NCI-H1417 treated with DMSO at 0.1 percent for 48 hours (cell line): ENCODE measurements around the gene CCNL1.
"Not testable (repeated sequence)": the region's sequence is repeated elsewhere in the genome, so short reads cannot be mapped to it uniquely, and the experiment has no call there.

Experiments used
- DNase-seq: peaks from one replicate; lab custom pipeline; 2025; lab: John Stamatoyannopoulos, UW

CCNL1 gene

GRCh38 chr3:157170861-157171260 lies 10.9 kb upstream of the CCNL1 start:
- DNase-seq, result no peak

- DNase-seq, result no peak
These were observed 7.6 kb upstream of the CCNL1 start for GRCh38 chr3:157167371-157168042.

- DNase-seq, result no peak
These were observed 6.6 kb upstream of the CCNL1 start for GRCh38 chr3:157166561-157166960.

GRCh38 chr3:157166115-157166514 lies 6.2 kb upstream of the CCNL1 start:
- DNase-seq, result no peak

GRCh38 chr3:157163217-157163953 lies 3.4 kb upstream of the CCNL1 start:
- DNase-seq, result no peak

GRCh38 chr3:157162620-157163019 lies 2.7 kb upstream of the CCNL1 start:
- DNase-seq, result not testable (repeated sequence)

GRCh38 chr3:157160658-157161424 lies 894 bp upstream of the CCNL1 start:
- DNase-seq, result peak; percentile 52

GRCh38 chr3:157159037-157159761 lies 748 bp downstream of the CCNL1 start:
- DNase-seq, result peak; percentile 53

- no peak for DNase-seq
These were observed 2.1 kb downstream of the CCNL1 start for GRCh38 chr3:157157836-157158235.

- no peak for DNase-seq
These were observed 2.9 kb downstream of the CCNL1 start for GRCh38 chr3:157156837-157157635.

- DNase-seq, result no peak
These were observed 4.4 kb downstream of the CCNL1 start for GRCh38 chr3:157155591-157155990.

GRCh38 chr3:157154563-157155330 lies 5.2 kb downstream of the CCNL1 start:
- DNase-seq, result no peak

GRCh38 chr3:157152930-157153329 lies 7.0 kb downstream of the CCNL1 start:
- no peak for DNase-seq

GRCh38 chr3:157152438-157152837 lies 7.5 kb downstream of the CCNL1 start:
- DNase-seq, result no peak

- DNase-seq, result no peak
These were observed 8.3 kb downstream of the CCNL1 start for GRCh38 chr3:157151627-157152026.

- no peak for DNase-seq
These were observed 8.8 kb downstream of the CCNL1 start for GRCh38 chr3:157151151-157151550.

- no peak for DNase-seq
These were observed 10.7 kb downstream of the CCNL1 start for GRCh38 chr3:157149136-157149696.

- no peak for DNase-seq
These were observed 11.6 kb downstream of the CCNL1 start for GRCh38 chr3:157148196-157148889.

- DNase-seq, result no peak
These were observed 12.7 kb downstream of the CCNL1 start for GRCh38 chr3:157147099-157147803.
